Measurements from ENCODE around the gene LURAP1L.

LURAP1L gene

GRCh38 chr9:12801663-12802062 lies 26.8 kb downstream of the LURAP1L start:
- Histone ChIP-seq H3K27ac (ENCODE audit: low read depth, low read length) (no peak overlapping the region), H3K4me1 (ENCODE audit: control insufficient read depth, insufficient read depth, low read length) (peaks cover 8% of the 10 kb centered on the region), H3K9ac (ENCODE audit: low read length) (no peak overlapping the region), H3K27me3 (ENCODE audit: control insufficient read depth, insufficient read depth, low read length) (no peaks in the 10 kb centered on the region), H3K36me3 (ENCODE audit: control insufficient read depth, insufficient read depth, low read length) (no peaks in the 10 kb centered on the region), H3K4me3 (ENCODE audit: low read length) (no peak overlapping the region)

GRCh38 chr9:12802093-12802492 lies 27.3 kb downstream of the LURAP1L start:
- H3K36me3 ChIP-seq (ENCODE audit: control insufficient read depth, insufficient read depth, low read length) = no peaks in the 10 kb centered on the region
- H3K4me1 ChIP-seq (ENCODE audit: control insufficient read depth, insufficient read depth, low read length) = peaks cover 5% of the 10 kb centered on the region
- H3K9ac ChIP-seq (ENCODE audit: low read length) = no peak overlapping the region
- no peak overlapping the region for H3K27ac ChIP-seq (ENCODE audit: low read depth, low read length)
- no peak overlapping the region for H3K4me3 ChIP-seq (ENCODE audit: low read length)
- no peaks in the 10 kb centered on the region for H3K27me3 ChIP-seq (ENCODE audit: control insufficient read depth, insufficient read depth, low read length)

- Histone ChIP-seq H3K27me3 (ENCODE audit: control insufficient read depth, insufficient read depth, low read length) (no peaks in the 10 kb centered on the region), H3K27ac (ENCODE audit: low read depth, low read length) (peak overlapping the region; percentile 75), H3K36me3 (ENCODE audit: control insufficient read depth, insufficient read depth, low read length) (no peaks in the 10 kb centered on the region), H3K9ac (ENCODE audit: low read length) (no peak overlapping the region), H3K4me1 (ENCODE audit: control insufficient read depth, insufficient read depth, low read length) (peaks cover 19% of the 10 kb centered on the region), H3K4me3 (ENCODE audit: low read length) (no peak overlapping the region)
Measured at GRCh38 chr9:12808569-12808968, 33.7 kb downstream of the LURAP1L start.

- H3K36me3 ChIP-seq (ENCODE audit: control insufficient read depth, insufficient read depth, low read length) = no peaks in the 10 kb centered on the region
- peak overlapping the region; percentile 75 for H3K27ac ChIP-seq (ENCODE audit: low read depth, low read length)
- H3K27me3 ChIP-seq (ENCODE audit: control insufficient read depth, insufficient read depth, low read length) = no peaks in the 10 kb centered on the region
- peaks cover 27% of the 10 kb centered on the region for H3K4me1 ChIP-seq (ENCODE audit: control insufficient read depth, insufficient read depth, low read length)
- peak overlapping the region; percentile 9 for H3K4me3 ChIP-seq (ENCODE audit: low read length)
- H3K9ac ChIP-seq (ENCODE audit: low read length) = no peak overlapping the region
Measured at GRCh38 chr9:12809720-12810119, 34.9 kb downstream of the LURAP1L start.

- Histone ChIP-seq H3K27me3 (ENCODE audit: control insufficient read depth, insufficient read depth, low read length) (no peaks in the 10 kb centered on the region), H3K36me3 (ENCODE audit: control insufficient read depth, insufficient read depth, low read length) (no peaks in the 10 kb centered on the region), H3K9ac (ENCODE audit: low read length) (no peak overlapping the region), H3K4me1 (ENCODE audit: control insufficient read depth, insufficient read depth, low read length) (peaks cover 36% of the 10 kb centered on the region), H3K27ac (ENCODE audit: low read depth, low read length) (peak overlapping the region; percentile 11), H3K4me3 (ENCODE audit: low read length) (no peak overlapping the region)
Measured at GRCh38 chr9:12811935-12812334, 37.1 kb downstream of the LURAP1L start.

GRCh38 chr9:12812710-12813109 lies 37.9 kb downstream of the LURAP1L start:
- H3K36me3 ChIP-seq (ENCODE audit: control insufficient read depth, insufficient read depth, low read length) = no peaks in the 10 kb centered on the region
- H3K4me1 ChIP-seq (ENCODE audit: control insufficient read depth, insufficient read depth, low read length) = peaks cover 40% of the 10 kb centered on the region
- no peaks in the 10 kb centered on the region for H3K27me3 ChIP-seq (ENCODE audit: control insufficient read depth, insufficient read depth, low read length)
- H3K4me3 ChIP-seq (ENCODE audit: low read length) = no peak overlapping the region
- no peak overlapping the region for H3K9ac ChIP-seq (ENCODE audit: low read length)
- no peak overlapping the region for H3K27ac ChIP-seq (ENCODE audit: low read depth, low read length)

GRCh38 chr9:12813533-12813932 lies 38.7 kb downstream of the LURAP1L start:
- no peak overlapping the region for H3K4me3 ChIP-seq (ENCODE audit: low read length)
- H3K27ac ChIP-seq (ENCODE audit: low read depth, low read length) = peak overlapping the region; percentile 89
- peaks cover 43% of the 10 kb centered on the region for H3K4me1 ChIP-seq (ENCODE audit: control insufficient read depth, insufficient read depth, low read length)
- no peaks in the 10 kb centered on the region for H3K27me3 ChIP-seq (ENCODE audit: control insufficient read depth, insufficient read depth, low read length)
- H3K9ac ChIP-seq (ENCODE audit: low read length) = no peak overlapping the region
- H3K36me3 ChIP-seq (ENCODE audit: control insufficient read depth, insufficient read depth, low read length) = no peaks in the 10 kb centered on the region

GRCh38 chr9:12813960-12814876 lies 39.4 kb downstream of the LURAP1L start:
- H3K36me3 ChIP-seq (ENCODE audit: control insufficient read depth, insufficient read depth, low read length) = no peaks in the 10 kb centered on the region
- H3K27ac ChIP-seq (ENCODE audit: low read depth, low read length) = peak overlapping the region; percentile 89
- H3K4me1 ChIP-seq (ENCODE audit: control insufficient read depth, insufficient read depth, low read length) = peaks cover 46% of the 10 kb centered on the region
- no peak overlapping the region for H3K9ac ChIP-seq (ENCODE audit: low read length)
- H3K27me3 ChIP-seq (ENCODE audit: control insufficient read depth, insufficient read depth, low read length) = no peaks in the 10 kb centered on the region
- peak overlapping the region; percentile 24 for H3K4me3 ChIP-seq (ENCODE audit: low read length)

- H3K4me3 ChIP-seq (ENCODE audit: low read length) = peak overlapping the region; percentile 24
- no peaks in the 10 kb centered on the region for H3K27me3 ChIP-seq (ENCODE audit: control insufficient read depth, insufficient read depth, low read length)
- H3K4me1 ChIP-seq (ENCODE audit: control insufficient read depth, insufficient read depth, low read length) = peaks cover 40% of the 10 kb centered on the region
- H3K9ac ChIP-seq (ENCODE audit: low read length) = no peak overlapping the region
- H3K36me3 ChIP-seq (ENCODE audit: control insufficient read depth, insufficient read depth, low read length) = no peaks in the 10 kb centered on the region
- peak overlapping the region; percentile 89 for H3K27ac ChIP-seq (ENCODE audit: low read depth, low read length)
Measured at GRCh38 chr9:12814877-12815237, 40.0 kb downstream of the LURAP1L start.

- H3K27me3 ChIP-seq (ENCODE audit: control insufficient read depth, insufficient read depth, low read length) = no peaks in the 10 kb centered on the region
- no peak overlapping the region for H3K4me3 ChIP-seq (ENCODE audit: low read length)
- no peak overlapping the region for H3K9ac ChIP-seq (ENCODE audit: low read length)
- H3K36me3 ChIP-seq (ENCODE audit: control insufficient read depth, insufficient read depth, low read length) = no peaks in the 10 kb centered on the region
- peaks cover 35% of the 10 kb centered on the region for H3K4me1 ChIP-seq (ENCODE audit: control insufficient read depth, insufficient read depth, low read length)
- peak overlapping the region; percentile 89 for H3K27ac ChIP-seq (ENCODE audit: low read depth, low read length)
Measured at GRCh38 chr9:12815888-12816287, 41.1 kb downstream of the LURAP1L start.

GRCh38 chr9:12816656-12817101 lies 41.9 kb downstream of the LURAP1L start:
- peak overlapping the region; percentile 89 for H3K27ac ChIP-seq (ENCODE audit: low read depth, low read length)
- H3K36me3 ChIP-seq (ENCODE audit: control insufficient read depth, insufficient read depth, low read length) = no peaks in the 10 kb centered on the region
- H3K9ac ChIP-seq (ENCODE audit: low read length) = no peak overlapping the region
- H3K27me3 ChIP-seq (ENCODE audit: control insufficient read depth, insufficient read depth, low read length) = no peaks in the 10 kb centered on the region
- peaks cover 35% of the 10 kb centered on the region for H3K4me1 ChIP-seq (ENCODE audit: control insufficient read depth, insufficient read depth, low read length)
- H3K4me3 ChIP-seq (ENCODE audit: low read length) = no peak overlapping the region

GRCh38 chr9:12817702-12818101 lies 42.9 kb downstream of the LURAP1L start:
- Histone ChIP-seq H3K4me3 (ENCODE audit: low read length) (peak overlapping the region; percentile 16), H3K27ac (ENCODE audit: low read depth, low read length) (peak overlapping the region; percentile 46), H3K27me3 (ENCODE audit: control insufficient read depth, insufficient read depth, low read length) (no peaks in the 10 kb centered on the region), H3K36me3 (ENCODE audit: control insufficient read depth, insufficient read depth, low read length) (no peaks in the 10 kb centered on the region), H3K4me1 (ENCODE audit: control insufficient read depth, insufficient read depth, low read length) (peaks cover 35% of the 10 kb centered on the region), H3K9ac (ENCODE audit: low read length) (no peak overlapping the region)

Measured in rectal smooth muscle tissue (tissue), 1 donor.